GM15510 (cell line): Measurements from ENCODE around the gene WDR53.

ENCODE experiments used
- POLR2A ChIP-seq: IDR thresholded peaks from 3 replicates; pipeline ENCODE4 v1.6.1; 2011; ENCODE audit warnings: borderline replicate concordance; ENCODE audit not compliant: insufficient read length; ENCODE audit errors: extremely low read depth

The WDR53 gene

GRCh38 chr3:196569003-196569516, 706 bp upstream of the WDR53 start:
- TF ChIP-seq POLR2A: no peak

GRCh38 chr3:196563721-196564225, 4.6 kb downstream of the WDR53 start:
- no peak for TF ChIP-seq POLR2A

GRCh38 chr3:196559826-196560225, 8.5 kb downstream of the WDR53 start:
- no peak for TF ChIP-seq POLR2A

GRCh38 chr3:196558476-196558875, 9.9 kb downstream of the WDR53 start:
- no peak for TF ChIP-seq POLR2A

GRCh38 chr3:196557236-196557635, 11.1 kb downstream of the WDR53 start:
- TF ChIP-seq POLR2A: no peak

- no peak for TF ChIP-seq POLR2A
Observed at GRCh38 chr3:196555295-196555694, 13.1 kb downstream of the WDR53 start.

- TF ChIP-seq POLR2A: no peak
Observed at GRCh38 chr3:196554205-196554604, 14.1 kb downstream of the WDR53 start.

GRCh38 chr3:196553551-196553950, 14.8 kb downstream of the WDR53 start:
- no peak for TF ChIP-seq POLR2A

GRCh38 chr3:196552253-196552652, 16.1 kb downstream of the WDR53 start:
- TF ChIP-seq POLR2A: no peak

- TF ChIP-seq POLR2A: no peak
Observed at GRCh38 chr3:196547067-196547466, 21.3 kb downstream of the WDR53 start.

GRCh38 chr3:196546537-196546936, 21.8 kb downstream of the WDR53 start:
- no peak for TF ChIP-seq POLR2A

- no peak for TF ChIP-seq POLR2A
Observed at GRCh38 chr3:196544491-196544992, 23.8 kb downstream of the WDR53 start.

- TF ChIP-seq POLR2A: no peak
Observed at GRCh38 chr3:196541684-196542445, 26.5 kb downstream of the WDR53 start.

- TF ChIP-seq POLR2A: no peak
Observed at GRCh38 chr3:196537319-196537984, 30.9 kb downstream of the WDR53 start.

- TF ChIP-seq POLR2A: no peak
Observed at GRCh38 chr3:196533260-196533681, 35.1 kb downstream of the WDR53 start.
